H9 (cell line): Measurements from ENCODE around the gene FRMD4B. TPM values are rescaled to one million over a fixed set of nuclear protein-coding genes. Genes with fewer than 3 reads are reported as not detected.
A peak's percentile ranks its signal among the peaks of the same experiment; 100 is the strongest.

Experiments
- DNase-seq: peaks from one replicate; pipeline ENCODE4 v3.0.0-alpha.2; 2017
- H2AFZ ChIP-seq: one replicate; pipeline ENCODE4 v1.6.1; 2013; ENCODE audit warnings: mild to moderate bottlenecking, low read length, control low read depth, moderate library complexity
- H2AK5ac ChIP-seq: 2 replicates; pipeline ENCODE4 v1.6.1; 2013; ENCODE audit warnings: low read length, control low read depth, mixed read lengths; ENCODE audit not compliant: insufficient read length
- H2BK120ac ChIP-seq: one replicate; pipeline ENCODE4 v1.6.1; 2013; ENCODE audit warnings: low read depth, mild to moderate bottlenecking, low read length, control low read depth, inconsistent platforms; ENCODE audit not compliant: poor library complexity, severe bottlenecking
- H2BK12ac ChIP-seq: 2 replicates; pipeline ENCODE4 v1.6.1; 2013; ENCODE audit warnings: low read length, control low read depth, mixed read lengths, low read depth; ENCODE audit not compliant: insufficient read length
- H2BK15ac ChIP-seq: 2 replicates; pipeline ENCODE4 v1.6.1; 2013; ENCODE audit warnings: low read depth, low read length, control low read depth
- H2BK20ac ChIP-seq: one replicate; pipeline ENCODE4 v1.6.1; 2013; ENCODE audit warnings: low read depth, mild to moderate bottlenecking, low read length, control low read depth, inconsistent platforms; ENCODE audit not compliant: poor library complexity, severe bottlenecking
- H2BK5ac ChIP-seq: 2 replicates; pipeline ENCODE4 v1.6.1; 2013; ENCODE audit warnings: low read length, control low read depth, mixed read lengths; ENCODE audit not compliant: insufficient read length
- H3K14ac ChIP-seq: 2 replicates; pipeline ENCODE4 v1.6.1; 2013; ENCODE audit warnings: low read length, control low read depth; ENCODE audit not compliant: insufficient read depth
- H3K18ac ChIP-seq: 2 replicates; pipeline ENCODE4 v1.6.1; 2013; ENCODE audit warnings: low read depth, mild to moderate bottlenecking, mixed read lengths, low read length, control low read depth; ENCODE audit not compliant: insufficient read length
- H3K23ac ChIP-seq: 2 replicates; pipeline ENCODE4 v1.6.1; 2013; ENCODE audit warnings: low read length, control low read depth, mixed read lengths, low read depth; ENCODE audit not compliant: insufficient read length
- H3K23me2 ChIP-seq: 2 replicates; pipeline ENCODE4 v1.6.1; 2013; ENCODE audit warnings: low read depth, mild to moderate bottlenecking, mixed read lengths, low read length, control low read depth; ENCODE audit not compliant: insufficient read length, poor library complexity, severe bottlenecking
- H3K27ac ChIP-seq: 2 replicates; pipeline ENCODE4 v1.5.1; 2013; ENCODE audit warnings: low read length, control low read depth, mixed read lengths, low read depth; ENCODE audit not compliant: insufficient read length
- H3K27me3 ChIP-seq: 2 replicates; pipeline ENCODE4 v1.6.1; 2013; ENCODE audit warnings: low read length, control low read depth, inconsistent platforms; ENCODE audit not compliant: insufficient read depth
- H3K4ac ChIP-seq: 2 replicates; pipeline ENCODE4 v1.6.1; 2013; ENCODE audit warnings: low read depth, mild to moderate bottlenecking, control low read depth, inconsistent platforms, low read length, moderate library complexity
- H3K4me1 ChIP-seq: 2 replicates; pipeline ENCODE4 v1.6.1; 2013; ENCODE audit warnings: low read length, control low read depth, inconsistent platforms; ENCODE audit not compliant: insufficient read depth
- H3K4me2 ChIP-seq: 2 replicates; pipeline ENCODE4 v1.6.1; 2013; ENCODE audit warnings: low read length, control low read depth, mixed read lengths; ENCODE audit not compliant: insufficient read length, insufficient read depth
- H3K56ac ChIP-seq: 2 replicates; pipeline ENCODE4 v1.6.1; 2013; ENCODE audit warnings: low read depth, mild to moderate bottlenecking, mixed read lengths, low read length, control low read depth; ENCODE audit not compliant: insufficient read length
- H3K79me1 ChIP-seq: 2 replicates; pipeline ENCODE4 v1.6.1; 2013; ENCODE audit warnings: low read depth, mild to moderate bottlenecking, moderate library complexity, low read length, control low read depth, inconsistent platforms; ENCODE audit not compliant: insufficient read depth, poor library complexity, severe bottlenecking
- H3K79me2 ChIP-seq: 2 replicates; pipeline ENCODE4 v1.6.1; 2013; ENCODE audit warnings: low read length, control low read depth, inconsistent platforms; ENCODE audit not compliant: insufficient read depth
- H3K9ac ChIP-seq: 2 replicates; pipeline ENCODE4 v1.6.1; 2013; ENCODE audit warnings: low read length, control low read depth, mixed read lengths; ENCODE audit not compliant: insufficient read length; ENCODE audit errors: extremely low read depth
- H3K9me3 ChIP-seq: one replicate; pipeline ENCODE4 v1.6.1; 2013; ENCODE audit warnings: low read depth, low read length, inconsistent platforms; ENCODE audit not compliant: control insufficient read depth
- H3T11ph ChIP-seq: one replicate; pipeline ENCODE4 v1.6.1; 2013; ENCODE audit warnings: mild to moderate bottlenecking, low read length, control low read depth, inconsistent platforms
- H4K20me1 ChIP-seq: one replicate; pipeline ENCODE4 v1.6.1; 2013; ENCODE audit not compliant: control insufficient read depth, insufficient read length, insufficient read depth
- H4K5ac ChIP-seq: 2 replicates; pipeline ENCODE4 v1.6.1; 2013; ENCODE audit warnings: low read depth, mild to moderate bottlenecking, mixed read lengths, low read length, control low read depth; ENCODE audit not compliant: insufficient read length
- H4K8ac ChIP-seq: replicated peaks from 2 replicates; pipeline ENCODE4 v1.6.1; 2013; ENCODE audit warnings: low read length, control low read depth, mixed read lengths, low read depth; ENCODE audit not compliant: insufficient read length
- H4K91ac ChIP-seq: 2 replicates; pipeline ENCODE4 v1.6.1; 2013; ENCODE audit warnings: low read depth, mild to moderate bottlenecking, moderate library complexity, mixed read lengths, low read length, control low read depth; ENCODE audit not compliant: insufficient read length
- H3K27ac Mint-ChIP-seq, 3 experiments: 2 replicates in 2 of 3; 3 replicates in 1 of 3; pipeline ENCODE4 v1.8.0; 2020 to 2021; ENCODE audit warnings: mixed read lengths in 3 of 3, mild to moderate bottlenecking in 1 of 3, moderate library complexity in 1 of 3
- H3K27me3 Mint-ChIP-seq: 2 replicates; pipeline ENCODE4 v1.8.0; 2021; ENCODE audit warnings: low read depth, mild to moderate bottlenecking, moderate library complexity, mixed read lengths
- H3K36me3 Mint-ChIP-seq, 3 experiments: 2 replicates in 2 of 3; 3 replicates in 1 of 3; pipeline ENCODE4 v1.8.0; 2020 to 2021; ENCODE audit warnings: low read depth in 3 of 3, mixed read lengths in 3 of 3; ENCODE audit not compliant: insufficient read depth in 1 of 3
- H3K4me1 Mint-ChIP-seq, 2 experiments: 2 replicates each; pipeline ENCODE4 v1.8.0; 2020; ENCODE audit warnings: mixed read lengths in 2 of 2
- H3K4me3 Mint-ChIP-seq, 2 experiments: 2 replicates in 1 of 2; 3 replicates in 1 of 2; pipeline ENCODE4 v1.8.0; 2020 to 2021; ENCODE audit warnings: mild to moderate bottlenecking in 2 of 2, mixed read lengths in 2 of 2, moderate library complexity in 1 of 2
- H3K9me3 Mint-ChIP-seq, 2 experiments: 2 replicates in 1 of 2; 3 replicates in 1 of 2; pipeline ENCODE4 v1.8.0; 2020; ENCODE audit warnings: mild to moderate bottlenecking in 2 of 2, mixed read lengths in 2 of 2, moderate library complexity in 1 of 2
- CTCF ChIP-seq: fragments of 200-600 bp; sonication (generic); conservative IDR thresholded peaks from 3 replicates; pipeline ENCODE4 v1.8.0; 2021; ENCODE audit warnings: antibody characterized with exemption, mild to moderate bottlenecking
- WGBS: extraction: QIAGEN DNeasy Blood & Tissue Kit; methylation state at CpG from one replicate; pipeline ENCODE4 v1.1.7; 2013; ENCODE audit warnings: missing lambda C conversion rate, low lambda C conversion rate, mixed read lengths; ENCODE audit not compliant: insufficient read length; ENCODE audit errors: extremely low coverage; 5-methylcytosine and 5-hydroxymethylcytosine counted together
- total RNA-seq: library from RNA; stranded (reverse); gene quantifications from 2 replicates; pipeline ENCODE4 v1.2.1, GENCODE V29; 2021

Gene FRMD4B
- total RNA-seq, 1 experiment from 2014 or later, result 3.4 TPM

- peaks cover 0 to 7% (median 3%) of the 10 kb centered on the region in 3 experiments; a peak in 2 of 7 replicates for H3K36me3 Mint-ChIP-seq
- Histone ChIP-seq H4K8ac (no peak overlapping the region), H3K23me2 (no peaks in the 10 kb centered on the region), H2BK15ac (no peak overlapping the region), H3T11ph (no peak overlapping the region), H3K4ac (no peak overlapping the region), H3K9me3 (no peaks in the 10 kb centered on the region), H3K14ac (no peak overlapping the region), H4K91ac (no peak overlapping the region), H2BK12ac (no peak overlapping the region), H4K5ac (no peak overlapping the region), H4K20me1 (no peaks in the 10 kb centered on the region), H3K56ac (no peak overlapping the region), H3K9ac (no peak overlapping the region), H2BK20ac (no peak overlapping the region), H2AFZ (no peak overlapping the region), H3K4me1 (peaks cover 13% of the 10 kb centered on the region; the same call in 1 of the 2 replicates), H2BK120ac (no peak overlapping the region), H2BK5ac (no peak overlapping the region), H3K79me1 (no peaks in the 10 kb centered on the region), H3K27ac (no peak overlapping the region), H3K4me2 (no peak overlapping the region), H3K79me2 (no peaks in the 10 kb centered on the region), H2AK5ac (no peak overlapping the region), H3K18ac (no peak overlapping the region), H3K27me3 (no peaks in the 10 kb centered on the region), H3K23ac (no peak overlapping the region)
- no CpG with 5 or more reads among the region's 1 CpG for WGBS
- peaks cover 16% of the 10 kb centered on the region for H3K27me3 Mint-ChIP-seq
- no peak for TF ChIP-seq CTCF
- DNase-seq, result no peak
- H3K4me3 Mint-ChIP-seq, result no peak overlapping the region
- H3K27ac Mint-ChIP-seq, result peak overlapping the region in 1 of 3 experiments; percentile 43; a peak in 1 of 7 replicates
- peaks cover 5 to 9% of the 10 kb centered on the region in 2 experiments; a peak in 3 of 5 replicates for H3K9me3 Mint-ChIP-seq
- H3K4me1 Mint-ChIP-seq, result peaks cover 23 to 31% of the 10 kb centered on the region in 2 experiments
Measured at GRCh38 chr3:69391554-69391953, 5.7 kb upstream of the FRMD4B start.
